Panc1 (cell line): Measurements from ENCODE around the gene TNK1.

Source experiments
- CTCF ChIP-seq: fragments of 450-650 bp; IDR thresholded peaks from 2 replicates; pipeline ENCODE4 v1.5.1; 2017; ENCODE audit warnings: mild to moderate bottlenecking
- POLR2AphosphoS5 ChIP-seq: IDR thresholded peaks from 2 replicates; pipeline ENCODE4 v1.6.1; 2012; ENCODE audit warnings: mild to moderate bottlenecking, low read depth, low read length, moderate library complexity
- SIN3A ChIP-seq: IDR thresholded peaks from 2 replicates; pipeline ENCODE4 v1.6.1; 2012; ENCODE audit warnings: low read depth, mild to moderate bottlenecking, low read length, moderate library complexity, borderline replicate concordance; ENCODE audit not compliant: insufficient read depth

- TF ChIP-seq CTCF (no peak), POLR2AphosphoS5 (no peak), SIN3A (no peak)
Observed at GRCh38 chr17:7426203-7426863, 45.4 kb downstream of the TNK1 start.
